SU-DHL-6 (cell line): ENCODE measurements around the gene SAMMSON.

Experiments used
- CTCF ChIP-seq: fragments of 200-600 bp; sonication (generic); IDR thresholded peaks from one replicate; pipeline ENCODE4 v1.5.1; 2017; ENCODE audit warnings: antibody characterized with exemption, mild to moderate bottlenecking, low read length, moderate library complexity; ENCODE audit not compliant: insufficient read depth, poor library complexity, severe bottlenecking
- EZH2phosphoT487 ChIP-seq: fragments of 200-600 bp; sonication (generic), shearing (Covaris generic); conservative IDR thresholded peaks from 2 replicates; pipeline ENCODE4 v1.6.1; 2018; ENCODE audit warnings: mild to moderate bottlenecking, antibody characterized with exemption, low read length, moderate library complexity, mixed read lengths

GRCh38 chr3:70108546-70108945 lies 109.0 kb downstream of the SAMMSON start:
- no peak for TF ChIP-seq CTCF
- no peak for TF ChIP-seq EZH2phosphoT487
